Left colon (tissue), 2 donors: ENCODE results near the gene ADAM15. TPM values are rescaled to one million over a fixed set of nuclear protein-coding genes. Genes with fewer than 3 reads are reported as not detected.

Experiments
- ATAC-seq: fragments of 200-7000 bp; cut with Tn5 transposase; one replicate; pipeline ENCODE4 v1.9.1; 2020; ENCODE audit warnings: mild to moderate bottlenecking, moderate library complexity
- DNase-seq, 2 donors: peaks; one replicate each; pipeline ENCODE4 v3.0.0-alpha.2; 2020
- intact Hi-C, 2 donors: fragments of 100-400 bp; cut with DNase I in 1 of 2; cut with micrococcal nuclease in 1 of 2; formaldehyde crosslinking; loops; one replicate each; pipeline versions ENCODE4 v1.11.2 to v1.14.0; 2022; cut with DNase I, micrococcal nuclease
- total RNA-seq, 2 donors: library from RNA; stranded (reverse); fragmentation: NEBNext Ultra II Directional; extraction: Animal tissue kit (Norgen Biotek cat#: 25700); gene quantifications; one replicate each; pipeline ENCODE4 v1.2.1, GENCODE V29; 2021
- donor health status: DM: no; HTN: no; CAD: no.
- donor health status: DM: yes; HTN: yes; CAD: no.

Gene ADAM15
- total RNA-seq, 2 donors from 2014 or later = 88.9 to 160 TPM

GRCh38 chr1:155010211-155010918 is 40.8 kb upstream of the ADAM15 start:
- no peak for ATAC-seq
- DNase-seq = peak in 1 of 2 donors; percentile 42
- intact Hi-C loops = loop anchor here in 1 of 2 donors (10.0 kb wide), 1 partner anchor 46 kb away; the partner anchor contains the start of gene PYGO2

GRCh38 chr1:155011004-155011416 is 40.1 kb upstream of the ADAM15 start:
- no peak for ATAC-seq
- no peak for DNase-seq
- intact Hi-C loops = loop anchor here in 1 of 2 donors (10.0 kb wide), 1 partner anchor 46 kb away; the partner anchor contains the start of gene PYGO2

DNA sequence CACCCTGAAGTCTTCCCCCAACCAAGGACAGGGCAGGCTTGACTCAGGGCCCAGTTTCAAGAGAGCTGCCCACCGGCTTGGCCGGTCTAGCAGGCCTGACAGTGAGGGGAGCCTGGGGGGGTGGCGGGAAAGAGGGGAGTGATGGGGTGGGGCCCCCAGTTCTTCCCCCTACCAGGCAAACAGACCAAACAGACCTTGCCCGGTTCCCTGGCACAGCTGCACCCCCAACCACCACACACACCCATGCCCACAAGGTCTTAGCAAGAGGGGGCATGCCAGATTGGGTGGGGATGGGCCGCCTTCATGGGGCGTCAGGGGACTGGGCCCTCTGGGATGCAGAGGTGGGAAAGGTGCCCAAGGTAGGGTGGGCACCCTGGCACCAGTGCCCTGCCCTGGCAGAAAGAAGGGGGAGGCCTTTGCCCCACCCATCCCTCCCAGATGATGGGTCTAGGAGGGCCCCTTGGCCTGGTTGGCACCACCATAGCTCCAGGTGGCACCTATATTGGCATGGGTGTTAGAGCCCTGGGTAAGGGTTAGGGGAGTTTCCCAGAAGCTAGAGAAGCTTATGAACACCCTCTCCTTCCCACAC is 39.6 kb upstream of the ADAM15 start:
- ATAC-seq = no peak

GRCh38 chr1:155012026-155012546 is 39.0 kb upstream of the ADAM15 start:
- peak; percentile 42 for ATAC-seq
- intact Hi-C loops = loop anchor here in 1 of 2 donors (10.0 kb wide), 1 partner anchor 47 kb away; the partner anchor contains the start of gene PYGO2
- peak; percentile 79 to 91 for DNase-seq

More for the DNA sequence above, 39.6 kb upstream of the ADAM15 start:
- intact Hi-C loops = loop anchor here in 1 of 2 donors (10.0 kb wide), 1 partner anchor 47 kb away; the partner anchor contains the start of gene PYGO2
- peak in 1 of 2 donors; percentile 39 for DNase-seq

- DNase-seq (no peak), ATAC-seq (no peak)
- intact Hi-C loops = loop anchor here in 1 of 2 donors (10.0 kb wide), 1 partner anchor 48 kb away; the partner anchor contains the start of gene PYGO2
These were observed 38.1 kb upstream of the ADAM15 start for GRCh38 chr1:155012776-155013602.

DNA sequence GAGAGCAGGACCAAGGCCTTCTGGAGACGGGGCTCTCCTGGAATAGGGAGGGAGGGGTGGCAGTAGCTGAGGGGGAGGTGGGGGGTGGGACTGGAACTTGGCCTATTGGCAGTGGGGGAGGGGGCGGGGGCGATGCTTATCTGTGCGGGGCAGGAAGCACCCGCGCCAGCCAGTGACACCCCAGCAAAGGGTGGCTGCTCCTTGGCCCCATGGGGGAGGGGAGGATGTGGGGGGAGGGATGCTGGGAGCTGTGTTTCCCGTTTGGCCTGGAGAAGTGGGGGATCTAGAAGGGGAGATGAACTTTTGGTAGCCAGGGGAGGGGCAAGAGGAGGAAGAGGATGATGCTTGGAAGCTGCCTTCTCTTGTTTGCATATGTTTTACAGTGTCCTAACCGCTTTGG is 37.5 kb upstream of the ADAM15 start:
- DNase-seq (peak; percentile 49 to 51), ATAC-seq (no peak)
- intact Hi-C loops = loop anchor here in 1 of 2 donors (10.0 kb wide), 1 partner anchor 49 kb away; the partner anchor contains the start of gene PYGO2

DNA sequence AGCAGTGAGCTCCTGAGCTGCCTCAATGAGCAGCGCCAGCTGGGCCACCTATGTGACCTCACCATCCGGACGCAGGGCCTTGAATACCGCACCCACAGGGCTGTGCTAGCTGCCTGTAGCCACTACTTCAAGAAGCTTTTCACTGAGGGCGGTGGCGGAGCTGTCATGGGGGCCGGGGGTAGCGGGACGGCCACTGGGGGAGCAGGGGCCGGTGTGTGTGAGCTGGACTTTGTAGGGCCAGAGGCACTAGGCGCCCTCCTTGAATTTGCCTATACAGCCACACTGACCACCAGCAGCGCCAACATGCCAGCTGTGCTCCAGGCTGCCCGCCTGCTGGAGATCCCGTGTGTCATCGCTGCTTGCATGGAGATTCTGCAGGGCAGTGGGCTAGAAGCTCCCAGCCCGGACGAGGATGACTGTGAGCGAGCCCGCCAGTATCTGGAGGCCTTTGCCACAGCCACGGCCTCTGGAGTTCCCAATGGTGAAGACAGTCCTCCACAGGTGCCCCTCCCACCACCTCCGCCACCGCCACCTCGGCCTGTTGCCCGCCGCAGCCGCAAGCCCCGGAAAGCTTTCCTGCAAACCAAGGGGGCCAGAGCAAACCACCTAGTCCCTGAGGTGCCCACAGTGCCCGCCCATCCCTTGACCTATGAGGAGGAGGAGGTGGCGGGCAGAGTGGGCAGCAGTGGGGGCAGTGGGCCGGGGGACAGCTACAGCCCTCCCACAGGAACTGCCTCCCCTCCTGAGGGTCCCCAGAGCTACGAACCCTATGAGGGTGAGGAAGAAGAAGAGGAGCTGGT is 36.2 kb upstream of the ADAM15 start:
- ATAC-seq (no peak), DNase-seq (no peak)
- intact Hi-C loops = loop anchor here in 1 of 2 donors (10.0 kb wide), 1 partner anchor 50 kb away; the partner anchor contains the start of gene PYGO2

- ATAC-seq (no peak), DNase-seq (peak in 1 of 2 donors; percentile 34)
- intact Hi-C loops = loop anchor here in 1 of 2 donors (10.0 kb wide), 1 partner anchor 51 kb away; the partner anchor contains the start of gene PYGO2
These were observed 35.4 kb upstream of the ADAM15 start for GRCh38 chr1:155015527-155016230.

- DNase-seq (peak; percentile 55 to 59), ATAC-seq (no peak)
- intact Hi-C loops = loop anchor here in 1 of 2 donors (10.0 kb wide), 1 partner anchor 52 kb away; the partner anchor contains the start of gene PYGO2
These were observed 34.8 kb upstream of the ADAM15 start for GRCh38 chr1:155016231-155016831.

DNA sequence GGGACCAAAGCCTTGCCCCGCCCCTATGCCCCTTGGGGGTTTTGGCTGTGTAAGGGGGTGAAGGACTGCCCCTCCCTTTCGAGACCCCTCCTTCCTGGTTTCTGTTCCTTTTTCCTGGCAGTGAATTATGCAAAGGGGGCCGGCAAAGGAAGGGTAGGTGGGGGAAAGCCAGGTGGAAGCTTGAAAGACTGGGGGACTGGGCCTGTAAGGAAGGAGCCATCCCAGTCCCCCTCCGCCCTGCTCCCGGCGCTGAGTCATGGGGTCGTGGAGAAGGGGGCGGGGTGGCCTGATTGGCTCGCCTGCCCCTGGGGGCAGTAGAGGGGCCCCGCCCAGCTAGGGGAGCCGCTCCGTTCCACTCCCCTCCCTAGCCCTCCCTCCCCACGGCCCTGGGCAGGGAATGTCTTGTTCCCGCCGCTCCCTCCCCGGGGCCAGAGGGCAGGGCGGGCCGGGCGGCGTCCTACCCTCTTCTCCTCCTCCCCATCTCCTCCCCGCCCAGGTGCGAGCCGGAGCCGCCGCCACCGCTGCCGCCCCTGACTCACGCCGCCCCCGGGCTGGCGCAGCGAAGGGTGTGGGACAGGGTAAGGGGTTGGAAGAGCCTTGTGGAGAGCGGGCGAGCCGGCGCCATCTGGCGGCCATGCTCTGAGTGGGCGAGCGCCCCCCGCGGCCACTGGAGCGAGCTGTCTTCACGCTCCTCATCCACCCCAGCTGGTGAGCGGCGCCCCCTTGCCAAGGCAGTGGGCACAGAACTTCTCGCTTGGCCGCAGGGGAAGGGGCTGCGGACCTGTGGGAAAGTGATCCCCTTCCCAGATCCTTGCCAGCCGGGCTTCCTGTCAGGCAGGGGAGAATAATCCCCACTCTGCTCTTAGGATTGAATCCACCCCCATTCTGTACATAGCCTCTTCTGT is 33.8 kb upstream of the ADAM15 start:
- ATAC-seq (peak; percentile 81), DNase-seq (peak; percentile 94 to 96)
- intact Hi-C loops = loop anchor here in 1 of 2 donors (10.0 kb wide), 1 partner anchor 52 kb away; the partner anchor contains the start of gene PYGO2

GRCh38 chr1:155017946-155018316 is 33.2 kb upstream of the ADAM15 start:
- DNase-seq = peak in 1 of 2 donors; percentile 49
- intact Hi-C loops = loop anchor here in 1 of 2 donors (10.0 kb wide), 1 partner anchor 53 kb away; the partner anchor contains the start of gene PYGO2
- ATAC-seq = peak; percentile 0

GRCh38 chr1:155018617-155019348 is 32.3 kb upstream of the ADAM15 start:
- ATAC-seq = no peak
- no peak for DNase-seq
- intact Hi-C loops = loop anchor here in 1 of 2 donors (10.0 kb wide), 1 partner anchor 54 kb away; the partner anchor contains the start of gene PYGO2

DNA sequence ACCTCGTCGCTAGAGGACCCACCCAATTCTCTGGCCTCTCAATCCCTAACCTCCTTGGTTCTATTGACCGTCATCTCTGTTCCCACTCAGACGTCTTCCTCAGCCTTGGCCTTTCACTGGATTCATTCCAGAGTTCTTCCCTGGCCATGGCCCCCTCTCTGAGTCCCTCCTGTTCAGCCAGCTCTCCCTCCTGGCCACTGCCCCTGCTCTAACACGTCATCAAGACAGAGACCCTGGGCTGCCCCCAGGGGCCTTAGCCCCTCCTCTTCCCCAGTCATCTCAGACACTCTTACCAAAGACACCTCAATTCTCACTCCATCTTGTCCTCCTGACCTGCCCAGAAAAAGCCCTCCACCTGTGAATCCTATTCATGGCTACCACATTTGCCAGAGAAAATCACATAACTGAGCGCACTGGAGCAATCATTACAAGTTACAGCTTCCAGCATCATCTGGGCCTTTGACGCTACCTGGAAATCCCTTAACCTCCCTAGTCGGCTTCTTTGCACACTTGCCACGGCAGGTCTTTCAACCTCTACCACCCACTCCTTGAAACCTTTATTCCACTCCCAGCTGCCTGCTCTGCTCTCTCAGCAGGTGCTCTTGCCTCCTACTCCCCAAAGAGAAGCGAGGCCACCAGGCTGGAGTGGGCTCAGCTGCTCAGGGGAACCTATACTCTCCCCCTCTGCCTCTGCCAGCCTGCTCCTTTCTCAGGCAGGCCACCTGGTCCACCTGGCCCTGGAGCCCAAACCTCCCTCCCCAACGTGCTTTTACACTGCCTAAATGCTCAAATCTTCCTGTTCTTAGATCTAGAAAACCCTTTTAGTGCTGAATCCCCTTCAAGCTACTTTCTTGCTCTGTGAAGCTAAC is 31.5 kb upstream of the ADAM15 start:
- intact Hi-C loops = loop anchor here in 1 of 2 donors (10.0 kb wide), 1 partner anchor 55 kb away; the partner anchor contains the start of gene PYGO2
- ATAC-seq (no peak), DNase-seq (no peak)
